Inferior parietal cortex (tissue), 1 donor: ENCODE data around the gene PPP6R3.
"Not testable (repeated sequence)": the region's sequence is repeated elsewhere in the genome, so short reads cannot be mapped to it uniquely, and the experiment has no call there.

Experiments used
- DNase-seq: peaks from one replicate; pipeline ENCODE4 v3.0.0-alpha.2; 2016; ENCODE audit errors: extremely low spot score

Gene PPP6R3

GRCh38 chr11:68598816-68599653 is 138.5 kb downstream of the PPP6R3 start:
- DNase-seq = no peak

- no peak for DNase-seq
These were observed 140.6 kb downstream of the PPP6R3 start for GRCh38 chr11:68601147-68601546.

GRCh38 chr11:68609761-68610160 is 149.2 kb downstream of the PPP6R3 start:
- no peak for DNase-seq

- DNase-seq = no peak
These were observed 150.0 kb downstream of the PPP6R3 start for GRCh38 chr11:68610452-68611116.

GRCh38 chr11:68615657-68616056 is 155.1 kb downstream of the PPP6R3 start:
- no peak for DNase-seq

GRCh38 chr11:68617925-68618809 is 157.6 kb downstream of the PPP6R3 start:
- no peak for DNase-seq

GRCh38 chr11:68621826-68622225 is 161.3 kb downstream of the PPP6R3 start:
- no peak for DNase-seq

GRCh38 chr11:68623706-68624105 is 163.2 kb downstream of the PPP6R3 start:
- DNase-seq = not testable (repeated sequence)

- DNase-seq = not testable (repeated sequence)
These were observed 164.5 kb downstream of the PPP6R3 start for GRCh38 chr11:68625069-68625468.

GRCh38 chr11:68626236-68626635 is 165.7 kb downstream of the PPP6R3 start:
- not testable (repeated sequence) for DNase-seq

GRCh38 chr11:68628837-68629236 is 168.3 kb downstream of the PPP6R3 start:
- DNase-seq = not testable (repeated sequence)

- DNase-seq = not testable (repeated sequence)
These were observed 171.8 kb downstream of the PPP6R3 start for GRCh38 chr11:68632375-68632774.

GRCh38 chr11:68632802-68633201 is 172.2 kb downstream of the PPP6R3 start:
- DNase-seq = no peak

- DNase-seq = not testable (repeated sequence)
These were observed 174.1 kb downstream of the PPP6R3 start for GRCh38 chr11:68634606-68635005.

- not testable (repeated sequence) for DNase-seq
These were observed 174.6 kb downstream of the PPP6R3 start for GRCh38 chr11:68635172-68635571.

GRCh38 chr11:68635883-68636282 is 175.3 kb downstream of the PPP6R3 start:
- not testable (repeated sequence) for DNase-seq

- DNase-seq = not testable (repeated sequence)
These were observed 178.8 kb downstream of the PPP6R3 start for GRCh38 chr11:68639322-68639721.

GRCh38 chr11:68641880-68642279 is 181.3 kb downstream of the PPP6R3 start:
- no peak for DNase-seq

GRCh38 chr11:68643585-68643984 is 183.0 kb downstream of the PPP6R3 start:
- no peak for DNase-seq

GRCh38 chr11:68646832-68647231 is 186.3 kb downstream of the PPP6R3 start:
- no peak for DNase-seq

- DNase-seq = no peak
These were observed 189.5 kb downstream of the PPP6R3 start for GRCh38 chr11:68649851-68650555.
